HCT116 (cell line): ENCODE results near the gene KDSR. TPM values are rescaled to one million over a fixed set of nuclear protein-coding genes. Genes with fewer than 3 reads are reported as not detected.

Experiments used
- ATAC-seq: fragments of 200-7000 bp; cut with Tn5 transposase; 2 replicates; pipeline ENCODE4 v1.9.1; 2020; ENCODE audit warnings: mild to moderate bottlenecking, moderate library complexity
- BruUV-seq: library from RNA; stranded (reverse); fragments of 400-500 nt; replicated peaks from 2 replicates; lab custom pipeline; 2021; lab: Mats Ljungman, UMichigan
- CTCF ChIA-PET: fragments of 300-600 bp; sonication (Branson Sonifier 250); formaldehyde crosslinking; loops from one replicate; lab custom pipeline; 2021; ENCODE audit warnings: antibody characterized with exemption; lab: Charles Lee
- POLR2A ChIA-PET: fragments of 300-600, 350-600 bp; sonication (Branson Sonifier 250); formaldehyde crosslinking; loops from one replicate; lab custom pipeline; 2021; ENCODE audit warnings: antibody characterized with exemption; lab: Charles Lee
- RAD21 ChIA-PET, 2 experiments: fragments of 300-600 bp; sonication (Branson Sonifier 250); formaldehyde crosslinking; loops; one replicate each; lab custom pipeline; 2023; ENCODE audit warnings: low total read pairs in 2 of 2; ENCODE audit not compliant: uncharacterized antibody in 2 of 2, unreplicated experiment in 2 of 2, low non-redundant PET in 1 of 2; lab: Charles Lee
- DNase-seq: peaks from one replicate; pipeline ENCODE4 v3.0.0-alpha.2; 2010; ENCODE audit warnings: low read depth, low spot score
- H2AFZ ChIP-seq: fragments of 200-600 bp; shearing (Covaris generic), sonication (generic); 2 replicates; pipeline ENCODE4 v1.6.1; 2017; ENCODE audit warnings: low read depth, mixed run types, mixed read lengths, antibody characterized with exemption, low read length; ENCODE audit not compliant: poor library complexity, severe bottlenecking
- H3K27ac ChIP-seq: 2 replicates; pipeline ENCODE4 v1.5.1; 2012; ENCODE audit warnings: low read depth, low read length
- H3K27me3 ChIP-seq: fragments of 200-600 bp; sonication (generic); 2 replicates; pipeline ENCODE4 v1.6.1; 2016; ENCODE audit warnings: mixed run types, low read length, mixed read lengths; ENCODE audit not compliant: insufficient read depth
- H3K36me3 ChIP-seq, 2 experiments: fragments of 200-500 bp in 1 of 2; fragments of 200-600 bp in 1 of 2; sonication (Bioruptor generic) in 1 of 2; sonication (generic) in 1 of 2; 2 replicates each; pipeline versions ENCODE4 v1.5.1 to v1.6.1; 2014 to 2016; ENCODE audit warnings: low read length in 2 of 2, inconsistent platforms in 1 of 2, mixed read lengths in 1 of 2, mixed run types in 1 of 2; ENCODE audit not compliant: insufficient read depth in 2 of 2, control insufficient read depth in 1 of 2
- H3K4me1 ChIP-seq, 2 experiments: fragments of 200-600 bp in 1 of 2; sonication (generic) in 1 of 2; 2 replicates each; pipeline versions ENCODE4 v1.5.1 to v1.6.1; 2012 to 2017; ENCODE audit warnings: low read length in 2 of 2, inconsistent platforms in 1 of 2, mild to moderate bottlenecking in 1 of 2, mixed read lengths in 1 of 2, mixed run types in 1 of 2, moderate library complexity in 1 of 2; ENCODE audit not compliant: insufficient read depth in 2 of 2, control insufficient read depth in 1 of 2
- H3K4me2 ChIP-seq: fragments of 200-600 bp; sonication (generic); 2 replicates; pipeline ENCODE4 v1.6.1; 2017; ENCODE audit warnings: mixed run types, low read length, mixed read lengths
- H3K4me3 ChIP-seq, 2 experiments: fragments of 200-600 bp in 1 of 2; sonication (generic) in 1 of 2; replicated peaks in 1 of 2; 2 replicates each; pipeline ENCODE4 v1.5.1; 2011 to 2016; ENCODE audit warnings: low read length in 2 of 2, control low read depth in 1 of 2, low read depth in 1 of 2, mild to moderate bottlenecking in 1 of 2, mixed read lengths in 1 of 2, mixed run types in 1 of 2
- H3K79me2 ChIP-seq: fragments of 200-600 bp; sonication (generic); 2 replicates; pipeline ENCODE4 v1.6.1; 2017; ENCODE audit warnings: mild to moderate bottlenecking, mixed run types, low read length, moderate library complexity, mixed read lengths; ENCODE audit not compliant: insufficient read depth
- H3K9ac ChIP-seq: fragments of 200-600 bp; sonication (generic); 2 replicates; pipeline ENCODE4 v1.6.1; 2016; ENCODE audit warnings: low read length, mixed read lengths
- H3K9me2 ChIP-seq: fragments of 200-600 bp; sonication (generic), shearing (Covaris generic); 2 replicates; pipeline ENCODE4 v1.6.1; 2017; ENCODE audit warnings: mixed run types, mild to moderate bottlenecking, moderate library complexity; ENCODE audit not compliant: insufficient read depth
- H3K9me3 ChIP-seq, 2 experiments: fragments of 200-500 bp in 1 of 2; fragments of 200-600 bp in 1 of 2; sonication (Bioruptor generic) in 1 of 2; sonication (generic) in 1 of 2; 2 replicates each; pipeline ENCODE4 v1.6.1; 2014 to 2017; ENCODE audit warnings: low read length in 2 of 2, mixed read lengths in 2 of 2, inconsistent platforms in 1 of 2, low read depth in 1 of 2, mild to moderate bottlenecking in 1 of 2, mixed run types in 1 of 2, moderate library complexity in 1 of 2; ENCODE audit not compliant: control insufficient read depth in 1 of 2, insufficient read depth in 1 of 2
- H4K20me1 ChIP-seq: fragments of 200-600 bp; sonication (generic), shearing (Covaris generic); 2 replicates; pipeline ENCODE4 v1.6.1; 2017; ENCODE audit warnings: mixed run types, mild to moderate bottlenecking, moderate library complexity; ENCODE audit not compliant: insufficient read depth
- CEBPB ChIP-seq: IDR thresholded peaks from 2 replicates; pipeline ENCODE4 v1.6.1; 2012; ENCODE audit warnings: low read depth
- EZH2phosphoT487 ChIP-seq: fragments of 200-600 bp; IDR thresholded peaks from 2 replicates; pipeline ENCODE4 v1.6.1; 2018; ENCODE audit warnings: antibody characterized with exemption, borderline replicate concordance
- FOSL1 ChIP-seq: IDR thresholded peaks from 2 replicates; pipeline ENCODE4 v1.6.1; 2012; ENCODE audit warnings: low read depth
- JUND ChIP-seq: IDR thresholded peaks from 2 replicates; pipeline ENCODE4 v1.6.1; 2012
- POLR2AphosphoS5 ChIP-seq: IDR thresholded peaks from 2 replicates; pipeline ENCODE4 v1.6.1; 2011; ENCODE audit warnings: mild to moderate bottlenecking, low read depth, low read length, moderate library complexity
- SRF ChIP-seq: IDR thresholded peaks from 2 replicates; pipeline ENCODE4 v1.6.1; 2012; ENCODE audit warnings: low read depth
- TCF7L2 ChIP-seq: IDR thresholded peaks from 2 replicates; pipeline ENCODE4 v1.7.0; 2011; ENCODE audit warnings: borderline replicate concordance, inconsistent platforms; ENCODE audit not compliant: insufficient read depth, insufficient read length; ENCODE audit errors: extremely low read depth
- YY1 ChIP-seq: IDR thresholded peaks from 2 replicates; pipeline ENCODE4 v1.6.1; 2011; ENCODE audit warnings: low read length, low read depth, moderate library complexity, mild to moderate bottlenecking; ENCODE audit not compliant: insufficient replicate concordance; ENCODE audit errors: extremely low read depth
- ZNF274 ChIP-seq: fragments of 200-500 bp; sonication (Bioruptor generic); IDR thresholded peaks from 2 replicates; pipeline ENCODE4 v1.6.1; 2014; ENCODE audit warnings: mild to moderate bottlenecking, low read depth, low read length, inconsistent platforms
- intact Hi-C: fragments of 100-400 bp; cut with micrococcal nuclease; formaldehyde crosslinking; loops from 2 replicates; pipeline ENCODE4 v1.10.0; 2022
- total RNA-seq: library from RNA; stranded (reverse); gene quantifications from one replicate; pipeline ENCODE4 v1.2.1, GENCODE V29; 2021; ENCODE audit not compliant: unreplicated experiment
- TF ChIP-seq, protein P1 (sequence below): IDR thresholded peaks from 2 replicates; pipeline ENCODE4 v1.6.1; 2011; ENCODE audit warnings: mild to moderate bottlenecking, low read length, moderate library complexity; ENCODE audit not compliant: insufficient replicate concordance; ENCODE audit errors: extremely low read depth
- TF ChIP-seq, protein P2 (sequence below): IDR thresholded peaks from 2 replicates; pipeline ENCODE4 v1.6.1; 2012
- TF ChIP-seq, protein P3 (sequence below), 3 experiments: fragments of 200-600 bp in 1 of 3; sonication (generic) in 1 of 3; IDR thresholded peaks in 2 of 3; conservative IDR thresholded peaks in 1 of 3; 2 replicates each; pipeline ENCODE4 v1.5.1; 2012 to 2017; ENCODE audit warnings: low read depth in 2 of 3, low read length in 2 of 3, antibody characterized with exemption in 1 of 3, borderline replicate concordance in 1 of 3, control low read depth in 1 of 3, mild to moderate bottlenecking in 1 of 3, mixed read lengths in 1 of 3, mixed run types in 1 of 3, moderate library complexity in 1 of 3; ENCODE audit not compliant: insufficient read depth in 1 of 3
- TF ChIP-seq, protein P4 (sequence below): IDR thresholded peaks from 2 replicates; pipeline ENCODE4 v1.6.1; 2012; ENCODE audit warnings: low read depth

KDSR gene
- total RNA-seq, 1 experiment from 2014 or later = 68.6 TPM

DNA sequence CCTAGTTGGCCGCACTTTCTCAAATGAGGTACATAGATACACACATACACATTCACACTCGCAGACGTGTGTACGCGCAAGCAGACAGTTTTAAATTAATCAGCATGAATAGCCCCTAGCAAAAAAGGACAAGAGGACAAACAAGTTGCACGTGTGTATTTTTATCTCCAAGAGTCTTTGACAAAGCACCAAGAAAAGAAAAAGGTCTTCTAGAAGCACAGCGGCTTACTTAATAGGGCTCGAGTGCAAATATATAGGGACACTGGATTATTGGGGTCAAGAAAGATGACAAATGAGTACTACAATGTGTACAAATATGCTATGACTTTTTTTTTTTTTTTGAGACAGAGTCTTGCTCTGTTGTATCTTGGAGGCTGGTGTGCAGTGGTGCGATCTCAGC is 45.7 kb downstream of the KDSR start (continued):
- TF ChIP-seq, protein P1, sequence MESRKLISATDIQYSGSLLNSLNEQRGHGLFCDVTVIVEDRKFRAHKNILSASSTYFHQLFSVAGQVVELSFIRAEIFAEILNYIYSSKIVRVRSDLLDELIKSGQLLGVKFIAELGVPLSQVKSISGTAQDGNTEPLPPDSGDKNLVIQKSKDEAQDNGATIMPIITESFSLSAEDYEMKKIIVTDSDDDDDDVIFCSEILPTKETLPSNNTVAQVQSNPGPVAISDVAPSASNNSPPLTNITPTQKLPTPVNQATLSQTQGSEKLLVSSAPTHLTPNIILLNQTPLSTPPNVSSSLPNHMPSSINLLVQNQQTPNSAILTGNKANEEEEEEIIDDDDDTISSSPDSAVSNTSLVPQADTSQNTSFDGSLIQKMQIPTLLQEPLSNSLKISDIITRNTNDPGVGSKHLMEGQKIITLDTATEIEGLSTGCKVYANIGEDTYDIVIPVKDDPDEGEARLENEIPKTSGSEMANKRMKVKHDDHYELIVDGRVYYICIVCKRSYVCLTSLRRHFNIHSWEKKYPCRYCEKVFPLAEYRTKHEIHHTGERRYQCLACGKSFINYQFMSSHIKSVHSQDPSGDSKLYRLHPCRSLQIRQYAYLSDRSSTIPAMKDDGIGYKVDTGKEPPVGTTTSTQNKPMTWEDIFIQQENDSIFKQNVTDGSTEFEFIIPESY = no peak
- no peak for TF ChIP-seq POLR2AphosphoS5
- TF ChIP-seq CEBPB = no peak
- no peak for TF ChIP-seq JUND
- no peak for TF ChIP-seq FOSL1
- no peak for TF ChIP-seq SRF
- TF ChIP-seq, protein P2, sequence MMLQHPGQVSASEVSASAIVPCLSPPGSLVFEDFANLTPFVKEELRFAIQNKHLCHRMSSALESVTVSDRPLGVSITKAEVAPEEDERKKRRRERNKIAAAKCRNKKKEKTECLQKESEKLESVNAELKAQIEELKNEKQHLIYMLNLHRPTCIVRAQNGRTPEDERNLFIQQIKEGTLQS = no peak

DNA sequence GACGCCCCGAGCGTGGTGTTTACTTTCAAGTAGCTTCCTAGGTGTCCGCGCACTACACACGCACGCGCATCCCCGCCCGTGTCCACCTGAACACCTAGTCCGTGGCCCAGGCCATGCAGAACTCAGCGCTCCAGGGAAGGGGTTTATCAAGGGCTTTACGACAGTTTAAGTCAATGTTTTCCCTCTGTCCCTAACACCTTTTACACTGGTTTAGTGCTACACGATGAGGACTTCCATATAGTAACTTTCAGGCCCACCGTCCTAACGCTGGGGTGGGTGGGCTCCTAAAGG is 46.1 kb downstream of the KDSR start:
- Histone ChIP-seq H4K20me1 (no peaks in the 10 kb centered on the region), H3K27me3 (0 out of 2 replicates have a peak, but pooled peaks cover 7% of the 10 kb centered on the region), H3K36me3 (no peaks in the 10 kb centered on the region), H3K4me2 (peak overlapping the region; percentile 66), H3K9me2 (no peaks in the 10 kb centered on the region), H3K27ac (peak overlapping the region; percentile 43; the same call in 1 of the 2 replicates), H3K4me1 (peaks cover 5 to 24% of the 10 kb centered on the region in 2 experiments; a peak in 2 of 4 replicates), H3K4me3 (peak overlapping the region in 1 of 2 experiments; percentile 32; a peak in 3 of 4 replicates), H2AFZ (no peak overlapping the region), H3K9ac (peak overlapping the region; percentile 59; the same call in 1 of the 2 replicates), H3K79me2 (no peaks in the 10 kb centered on the region), H3K9me3 (no peaks in the 10 kb centered on the region)
- RAD21 ChIA-PET = no interaction called here
- ATAC-seq (no peak), DNase-seq (no peak)
- POLR2A ChIA-PET = no interaction called here
- CTCF ChIA-PET = no interaction called here
- intact Hi-C loops = loop anchor here (5.0 to 10.0 kb wide), 2 partner anchors 116 to 836 kb away; no protein-coding TSS in a partner anchor
- BruUV-seq = no TSS peak
- TF ChIP-seq, protein P3, sequence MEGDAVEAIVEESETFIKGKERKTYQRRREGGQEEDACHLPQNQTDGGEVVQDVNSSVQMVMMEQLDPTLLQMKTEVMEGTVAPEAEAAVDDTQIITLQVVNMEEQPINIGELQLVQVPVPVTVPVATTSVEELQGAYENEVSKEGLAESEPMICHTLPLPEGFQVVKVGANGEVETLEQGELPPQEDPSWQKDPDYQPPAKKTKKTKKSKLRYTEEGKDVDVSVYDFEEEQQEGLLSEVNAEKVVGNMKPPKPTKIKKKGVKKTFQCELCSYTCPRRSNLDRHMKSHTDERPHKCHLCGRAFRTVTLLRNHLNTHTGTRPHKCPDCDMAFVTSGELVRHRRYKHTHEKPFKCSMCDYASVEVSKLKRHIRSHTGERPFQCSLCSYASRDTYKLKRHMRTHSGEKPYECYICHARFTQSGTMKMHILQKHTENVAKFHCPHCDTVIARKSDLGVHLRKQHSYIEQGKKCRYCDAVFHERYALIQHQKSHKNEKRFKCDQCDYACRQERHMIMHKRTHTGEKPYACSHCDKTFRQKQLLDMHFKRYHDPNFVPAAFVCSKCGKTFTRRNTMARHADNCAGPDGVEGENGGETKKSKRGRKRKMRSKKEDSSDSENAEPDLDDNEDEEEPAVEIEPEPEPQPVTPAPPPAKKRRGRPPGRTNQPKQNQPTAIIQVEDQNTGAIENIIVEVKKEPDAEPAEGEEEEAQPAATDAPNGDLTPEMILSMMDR (IDR thresholded peaks at IDR 0.05 in 2 of 3, conservative IDR thresholded peaks at IDR 0.05 in 1 of 3; ENCODE audit: borderline replicate concordance in 1 of 3, insufficient read depth in 1 of 3, low read depth in 2 of 3, low read length in 2 of 3) = no peak
- no peak for TF ChIP-seq JUND
- TF ChIP-seq ZNF274 = no peak
- TF ChIP-seq, protein P2 = no peak
- TF ChIP-seq, protein P4, sequence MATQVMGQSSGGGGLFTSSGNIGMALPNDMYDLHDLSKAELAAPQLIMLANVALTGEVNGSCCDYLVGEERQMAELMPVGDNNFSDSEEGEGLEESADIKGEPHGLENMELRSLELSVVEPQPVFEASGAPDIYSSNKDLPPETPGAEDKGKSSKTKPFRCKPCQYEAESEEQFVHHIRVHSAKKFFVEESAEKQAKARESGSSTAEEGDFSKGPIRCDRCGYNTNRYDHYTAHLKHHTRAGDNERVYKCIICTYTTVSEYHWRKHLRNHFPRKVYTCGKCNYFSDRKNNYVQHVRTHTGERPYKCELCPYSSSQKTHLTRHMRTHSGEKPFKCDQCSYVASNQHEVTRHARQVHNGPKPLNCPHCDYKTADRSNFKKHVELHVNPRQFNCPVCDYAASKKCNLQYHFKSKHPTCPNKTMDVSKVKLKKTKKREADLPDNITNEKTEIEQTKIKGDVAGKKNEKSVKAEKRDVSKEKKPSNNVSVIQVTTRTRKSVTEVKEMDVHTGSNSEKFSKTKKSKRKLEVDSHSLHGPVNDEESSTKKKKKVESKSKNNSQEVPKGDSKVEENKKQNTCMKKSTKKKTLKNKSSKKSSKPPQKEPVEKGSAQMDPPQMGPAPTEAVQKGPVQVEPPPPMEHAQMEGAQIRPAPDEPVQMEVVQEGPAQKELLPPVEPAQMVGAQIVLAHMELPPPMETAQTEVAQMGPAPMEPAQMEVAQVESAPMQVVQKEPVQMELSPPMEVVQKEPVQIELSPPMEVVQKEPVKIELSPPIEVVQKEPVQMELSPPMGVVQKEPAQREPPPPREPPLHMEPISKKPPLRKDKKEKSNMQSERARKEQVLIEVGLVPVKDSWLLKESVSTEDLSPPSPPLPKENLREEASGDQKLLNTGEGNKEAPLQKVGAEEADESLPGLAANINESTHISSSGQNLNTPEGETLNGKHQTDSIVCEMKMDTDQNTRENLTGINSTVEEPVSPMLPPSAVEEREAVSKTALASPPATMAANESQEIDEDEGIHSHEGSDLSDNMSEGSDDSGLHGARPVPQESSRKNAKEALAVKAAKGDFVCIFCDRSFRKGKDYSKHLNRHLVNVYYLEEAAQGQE = no peak
- no peak for TF ChIP-seq YY1
- TF ChIP-seq, protein P1 = no peak
- no peak for TF ChIP-seq EZH2phosphoT487
- no peak for TF ChIP-seq TCF7L2
- TF ChIP-seq FOSL1 = no peak
